ENCODE data around the gene USP13. TPM values are rescaled to one million over a fixed set of nuclear protein-coding genes. Genes with fewer than 3 reads are reported as not detected.

USP13 gene
- total RNA-seq, 1 donor: 12.7 TPM

GRCh38 chr3:179703816-179704215 lies 51.0 kb downstream of the USP13 start:
- peaks cover 4% of the 10 kb centered on the region for H3K79me2 ChIP-seq (ENCODE audit: insufficient read depth, low read length)
- no peaks in the 10 kb centered on the region for H3K9me3 ChIP-seq (ENCODE audit: low read depth, low read length)
- DNase-seq (ENCODE audit: insufficient read length, low spot score, missing footprints): no peak
- no peaks in the 10 kb centered on the region for H3K27me3 ChIP-seq (ENCODE audit: insufficient read depth, low read length)
- no peaks in the 10 kb centered on the region for H3K4me1 ChIP-seq (ENCODE audit: insufficient read depth, low read length)
- no peak overlapping the region for H3K4me2 ChIP-seq (ENCODE audit: insufficient read depth, low read length)
- H3K27ac ChIP-seq (ENCODE audit: low read depth, low read length): no peak overlapping the region
- H3K4me3 ChIP-seq (ENCODE audit: insufficient read depth, low read length): no peak overlapping the region
- H3K36me3 ChIP-seq (ENCODE audit: insufficient read depth, low read length): no peaks in the 10 kb centered on the region
- TF ChIP-seq, protein P1, sequence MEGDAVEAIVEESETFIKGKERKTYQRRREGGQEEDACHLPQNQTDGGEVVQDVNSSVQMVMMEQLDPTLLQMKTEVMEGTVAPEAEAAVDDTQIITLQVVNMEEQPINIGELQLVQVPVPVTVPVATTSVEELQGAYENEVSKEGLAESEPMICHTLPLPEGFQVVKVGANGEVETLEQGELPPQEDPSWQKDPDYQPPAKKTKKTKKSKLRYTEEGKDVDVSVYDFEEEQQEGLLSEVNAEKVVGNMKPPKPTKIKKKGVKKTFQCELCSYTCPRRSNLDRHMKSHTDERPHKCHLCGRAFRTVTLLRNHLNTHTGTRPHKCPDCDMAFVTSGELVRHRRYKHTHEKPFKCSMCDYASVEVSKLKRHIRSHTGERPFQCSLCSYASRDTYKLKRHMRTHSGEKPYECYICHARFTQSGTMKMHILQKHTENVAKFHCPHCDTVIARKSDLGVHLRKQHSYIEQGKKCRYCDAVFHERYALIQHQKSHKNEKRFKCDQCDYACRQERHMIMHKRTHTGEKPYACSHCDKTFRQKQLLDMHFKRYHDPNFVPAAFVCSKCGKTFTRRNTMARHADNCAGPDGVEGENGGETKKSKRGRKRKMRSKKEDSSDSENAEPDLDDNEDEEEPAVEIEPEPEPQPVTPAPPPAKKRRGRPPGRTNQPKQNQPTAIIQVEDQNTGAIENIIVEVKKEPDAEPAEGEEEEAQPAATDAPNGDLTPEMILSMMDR (IDR thresholded peaks at IDR 0.05; ENCODE audit: extremely low read depth, low read depth, low read length): no peak
- no peaks in the 10 kb centered on the region for H4K20me1 ChIP-seq (ENCODE audit: insufficient read depth, low read length)
- no peak overlapping the region for H2AFZ ChIP-seq (ENCODE audit: low read length)

- H3K36me3 ChIP-seq (ENCODE audit: insufficient read depth, low read length): no peaks in the 10 kb centered on the region
- H3K27me3 ChIP-seq (ENCODE audit: insufficient read depth, low read length): no peaks in the 10 kb centered on the region
- no peaks in the 10 kb centered on the region for H4K20me1 ChIP-seq (ENCODE audit: insufficient read depth, low read length)
- TF ChIP-seq, protein P1 (IDR thresholded peaks at IDR 0.05; ENCODE audit: extremely low read depth, low read depth, low read length): no peak
- no peak overlapping the region for H3K27ac ChIP-seq (ENCODE audit: low read depth, low read length)
- H3K4me3 ChIP-seq (ENCODE audit: insufficient read depth, low read length): no peak overlapping the region
- peaks cover 3% of the 10 kb centered on the region for H3K4me1 ChIP-seq (ENCODE audit: insufficient read depth, low read length)
- no peak overlapping the region for H3K4me2 ChIP-seq (ENCODE audit: insufficient read depth, low read length)
- H3K79me2 ChIP-seq (ENCODE audit: insufficient read depth, low read length): peaks cover 2% of the 10 kb centered on the region
- H2AFZ ChIP-seq (ENCODE audit: low read length): no peak overlapping the region
- H3K9me3 ChIP-seq (ENCODE audit: low read depth, low read length): no peaks in the 10 kb centered on the region
- DNase-seq (ENCODE audit: insufficient read length, low spot score, missing footprints): no peak
Observed at GRCh38 chr3:179706233-179706632, 53.4 kb downstream of the USP13 start.

DNA sequence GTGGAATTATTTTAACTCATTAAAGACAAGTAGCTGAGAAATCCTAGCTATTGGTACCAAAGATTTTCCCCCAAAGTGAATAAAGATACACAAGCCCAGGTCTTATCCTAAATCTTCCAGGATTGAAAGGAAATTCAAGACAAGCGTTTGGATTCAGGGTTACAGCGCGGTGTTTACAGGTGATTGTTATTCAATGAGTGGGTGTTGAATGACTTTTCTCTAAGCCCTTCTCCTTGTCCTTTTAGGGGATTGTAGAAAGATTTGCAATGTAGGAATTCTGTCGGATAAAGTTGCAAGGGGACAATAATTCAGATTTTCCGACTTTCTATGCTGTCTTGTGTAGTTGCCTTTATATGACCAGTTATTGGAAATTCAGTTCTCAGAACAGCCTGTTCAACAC lies 57.2 kb downstream of the USP13 start:
- peaks cover 20% of the 10 kb centered on the region for H3K4me1 ChIP-seq (ENCODE audit: insufficient read depth, low read length)
- no peak overlapping the region for H3K27ac ChIP-seq (ENCODE audit: low read depth, low read length)
- TF ChIP-seq, protein P1 (IDR thresholded peaks at IDR 0.05; ENCODE audit: extremely low read depth, low read depth, low read length): no peak
- no peaks in the 10 kb centered on the region for H3K27me3 ChIP-seq (ENCODE audit: insufficient read depth, low read length)
- peaks cover 5% of the 10 kb centered on the region for H3K36me3 ChIP-seq (ENCODE audit: insufficient read depth, low read length)
- H3K4me2 ChIP-seq (ENCODE audit: insufficient read depth, low read length): no peak overlapping the region
- no peaks in the 10 kb centered on the region for H4K20me1 ChIP-seq (ENCODE audit: insufficient read depth, low read length)
- DNase-seq (ENCODE audit: insufficient read length, low spot score, missing footprints): no peak
- no peak overlapping the region for H3K4me3 ChIP-seq (ENCODE audit: insufficient read depth, low read length)
- H3K9me3 ChIP-seq (ENCODE audit: low read depth, low read length): no peaks in the 10 kb centered on the region
- peaks cover 8% of the 10 kb centered on the region for H3K79me2 ChIP-seq (ENCODE audit: insufficient read depth, low read length)
- H2AFZ ChIP-seq (ENCODE audit: low read length): no peak overlapping the region

DNA sequence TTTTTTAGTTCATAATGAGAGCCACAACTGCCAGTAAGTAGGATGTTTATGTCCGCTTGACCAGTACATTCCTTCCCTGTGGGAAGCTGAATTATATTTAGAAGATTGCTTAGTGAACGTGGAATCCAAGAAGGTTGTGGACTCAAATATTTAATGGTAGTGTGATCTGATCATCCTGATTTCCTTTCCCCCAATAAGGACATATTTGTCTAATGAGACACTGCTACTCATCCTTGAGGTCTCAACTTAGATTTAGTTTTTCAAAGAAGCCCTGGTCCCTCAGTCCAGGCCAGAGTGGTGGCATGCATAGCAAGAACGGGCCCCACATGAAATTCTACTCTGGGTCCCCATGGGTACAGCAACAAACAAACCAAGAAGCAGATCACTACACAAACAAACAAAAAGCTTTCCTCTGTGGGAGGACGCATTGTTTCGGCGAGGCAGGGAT lies 60.8 kb downstream of the USP13 start:
- peak; percentile 83 for DNase-seq (ENCODE audit: insufficient read length, low spot score, missing footprints)
- TF ChIP-seq, protein P1 (IDR thresholded peaks at IDR 0.05; ENCODE audit: extremely low read depth, low read depth, low read length): no peak
- peaks cover 50% of the 10 kb centered on the region for H3K4me1 ChIP-seq (ENCODE audit: insufficient read depth, low read length)
- peak overlapping the region; percentile 43 for H3K4me2 ChIP-seq (ENCODE audit: insufficient read depth, low read length)
- no peaks in the 10 kb centered on the region for H3K27me3 ChIP-seq (ENCODE audit: insufficient read depth, low read length)
- peak overlapping the region; percentile 94 for H3K27ac ChIP-seq (ENCODE audit: low read depth, low read length)
- no peak overlapping the region for H3K4me3 ChIP-seq (ENCODE audit: insufficient read depth, low read length)
- H3K36me3 ChIP-seq (ENCODE audit: insufficient read depth, low read length): peaks cover 5% of the 10 kb centered on the region
- peaks cover 10% of the 10 kb centered on the region for H3K79me2 ChIP-seq (ENCODE audit: insufficient read depth, low read length)
- H2AFZ ChIP-seq (ENCODE audit: low read length): peak overlapping the region; percentile 78
- no peaks in the 10 kb centered on the region for H4K20me1 ChIP-seq (ENCODE audit: insufficient read depth, low read length)
- H3K9me3 ChIP-seq (ENCODE audit: low read depth, low read length): no peaks in the 10 kb centered on the region
